ENCODE data around the gene PTGR3.
A peak's percentile ranks its signal among the peaks of the same experiment; 100 is the strongest.

PTGR3 gene

GRCh38 chr18:75220551-75221355 is 11.8 kb upstream of the PTGR3 start:
- Mint-ChIP-seq H3K27me3 (ENCODE audit: low read depth) (no peaks in the 10 kb centered on the region), H3K27ac (peak overlapping the region; percentile 86 to 99 (median 96)), H3K4me1 (peaks cover 95% of the 10 kb centered on the region), H3K36me3 (ENCODE audit: low read depth) (no peaks in the 10 kb centered on the region), H3K4me3 (peak overlapping the region; percentile 26 to 74 (median 37)), H3K9me3 (no peaks in the 10 kb centered on the region)
- TF ChIP-seq CTCF (IDR thresholded peaks at IDR 0.05; ENCODE audit: unreplicated experiment in 3 of 3): no peak

- H3K4me3 Mint-ChIP-seq: peak overlapping the region; percentile 35 to 50 (median 39)
- H3K36me3 Mint-ChIP-seq (ENCODE audit: low read depth): peaks cover 4% of the 10 kb centered on the region
- no peaks in the 10 kb centered on the region for H3K27me3 Mint-ChIP-seq (ENCODE audit: low read depth)
- H3K4me1 Mint-ChIP-seq: peaks cover 99% of the 10 kb centered on the region
- H3K9me3 Mint-ChIP-seq: no peaks in the 10 kb centered on the region
- TF ChIP-seq CTCF (IDR thresholded peaks at IDR 0.05; ENCODE audit: unreplicated experiment in 3 of 3): no peak
- peak overlapping the region; percentile 86 to 99 (median 96) for H3K27ac Mint-ChIP-seq
Observed at GRCh38 chr18:75219745-75220375, 10.9 kb upstream of the PTGR3 start.

GRCh38 chr18:75218065-75218923 is 9.4 kb upstream of the PTGR3 start:
- Mint-ChIP-seq H3K4me1 (peaks cover 96% of the 10 kb centered on the region), H3K27ac (peak overlapping the region; percentile 90 to 99 (median 96)), H3K9me3 (no peaks in the 10 kb centered on the region), H3K27me3 (ENCODE audit: low read depth) (no peaks in the 10 kb centered on the region), H3K36me3 (ENCODE audit: low read depth) (peaks cover 4% of the 10 kb centered on the region), H3K4me3 (peak overlapping the region in 2 of 3 experiments; percentile 1 to 31)
- TF ChIP-seq CTCF (IDR thresholded peaks at IDR 0.05; ENCODE audit: unreplicated experiment in 3 of 3): no peak

GRCh38 chr18:75216911-75217689 is 8.2 kb upstream of the PTGR3 start:
- TF ChIP-seq CTCF (IDR thresholded peaks at IDR 0.05; ENCODE audit: unreplicated experiment in 3 of 3): no peak
- Mint-ChIP-seq H3K9me3 (no peaks in the 10 kb centered on the region), H3K4me3 (peak overlapping the region; percentile 46 to 61 (median 56)), H3K27ac (peak overlapping the region; percentile 90 to 99 (median 96)), H3K36me3 (ENCODE audit: low read depth) (peaks cover 7% of the 10 kb centered on the region), H3K27me3 (ENCODE audit: low read depth) (no peaks in the 10 kb centered on the region), H3K4me1 (peaks cover 94% of the 10 kb centered on the region)

- H3K36me3 Mint-ChIP-seq (ENCODE audit: low read depth): peaks cover 7% of the 10 kb centered on the region
- no peaks in the 10 kb centered on the region for H3K27me3 Mint-ChIP-seq (ENCODE audit: low read depth)
- H3K27ac Mint-ChIP-seq: peak overlapping the region; percentile 90 to 99 (median 96)
- no peaks in the 10 kb centered on the region for H3K9me3 Mint-ChIP-seq
- peak overlapping the region; percentile 46 to 61 (median 56) for H3K4me3 Mint-ChIP-seq
- peaks cover 87% of the 10 kb centered on the region for H3K4me1 Mint-ChIP-seq
- no peak for TF ChIP-seq CTCF (IDR thresholded peaks at IDR 0.05; ENCODE audit: unreplicated experiment in 3 of 3)
Observed at GRCh38 chr18:75216212-75216910, 7.4 kb upstream of the PTGR3 start.

Measured in nephron (organoid).